ENCODE results near the gene TMEM117.

GRCh38 chr12:43921666-43922337, 85.9 kb downstream of the TMEM117 start:
- no peak for TF ChIP-seq EZH2 (IDR thresholded peaks at IDR 0.05; ENCODE audit: borderline replicate concordance, low read depth, low read length, severe bottlenecking)
- TF ChIP-seq CTCF (IDR thresholded peaks at IDR 0.05; ENCODE audit: extremely low read depth in 1 of 2, insufficient read depth in 1 of 2, low read depth in 1 of 2, low read length in 2 of 2), result no peak
- no peak for TF ChIP-seq POLR2A (IDR thresholded peaks at IDR 0.05; ENCODE audit: low read depth, low read length)
- no peak for TF ChIP-seq FOS (IDR thresholded peaks at IDR 0.05; ENCODE audit: borderline replicate concordance, insufficient read depth, low read length)
- no peak for TF ChIP-seq JUN (IDR thresholded peaks at IDR 0.05; ENCODE audit: borderline replicate concordance, insufficient read depth, insufficient read length, low read depth)
- no peak for TF ChIP-seq POLR2AphosphoS5 (IDR thresholded peaks at IDR 0.05; ENCODE audit: insufficient read depth, low read depth, low read length)
- TF ChIP-seq MAX (IDR thresholded peaks at IDR 0.05; ENCODE audit: insufficient read depth, insufficient read length), result no peak
- no peak for TF ChIP-seq MYC (IDR thresholded peaks at IDR 0.05; ENCODE audit: low read depth, low read length)
- no peak for TF ChIP-seq GATA2 (IDR thresholded peaks at IDR 0.05; ENCODE audit: insufficient read depth, insufficient read length, low read depth, low read length)

Measured in endothelial cell of umbilical vein (primary cell).